A673 (cell line): ENCODE data around the gene HOXC5. TPM values are rescaled to one million over a fixed set of nuclear protein-coding genes. Genes with fewer than 3 reads are reported as not detected.
"Not testable (repeated sequence)": the region's sequence is repeated elsewhere in the genome, so short reads cannot be mapped to it uniquely, and the experiment has no call there.

Experiments used
- BruUV-seq: library from RNA; stranded (reverse); fragments of 400-500 nt; replicated peaks from 2 replicates; lab custom pipeline; 2021; lab: Mats Ljungman, UMichigan
- CTCF ChIA-PET: fragments of 300-600 bp; sonication (Branson Sonifier 250); formaldehyde crosslinking; loops from one replicate; lab custom pipeline; 2022; ENCODE audit warnings: antibody characterized with exemption; lab: Charles Lee
- POLR2A ChIA-PET: fragments of 300-600 bp; sonication (Branson Sonifier 250); formaldehyde crosslinking; loops from one replicate; lab custom pipeline; 2022; ENCODE audit warnings: antibody characterized with exemption; ENCODE audit not compliant: low non-redundant PET; lab: Charles Lee
- DNase-seq: peaks from one replicate; pipeline ENCODE4 v3.0.0-alpha.2; 2015; ENCODE audit warnings: low spot score
- H3K27ac ChIP-seq: fragments of 200-600 bp; sonication (generic); 2 replicates; pipeline ENCODE4 v1.5.1; 2016; ENCODE audit warnings: mixed run types, low read depth, mild to moderate bottlenecking, mixed read lengths, antibody characterized with exemption, low read length; ENCODE audit not compliant: poor library complexity, severe bottlenecking
- H3K27me3 ChIP-seq: fragments of 200-600 bp; sonication (generic); replicated peaks from 2 replicates; pipeline ENCODE4 v1.6.1; 2017; ENCODE audit warnings: mixed run types, low read depth, mild to moderate bottlenecking, mixed read lengths, antibody characterized with exemption, low read length; ENCODE audit not compliant: insufficient read depth, poor library complexity
- H3K36me3 ChIP-seq: fragments of 200-600 bp; sonication (generic); 2 replicates; pipeline ENCODE4 v1.6.1; 2016; ENCODE audit warnings: mixed run types, mild to moderate bottlenecking, mixed read lengths, antibody characterized with exemption, low read length; ENCODE audit not compliant: insufficient read depth, poor library complexity, severe bottlenecking
- H3K4me1 ChIP-seq: fragments of 200-600 bp; sonication (generic); 2 replicates; pipeline ENCODE4 v1.6.1; 2017; ENCODE audit warnings: mixed run types, mild to moderate bottlenecking, mixed read lengths, antibody characterized with exemption, low read length; ENCODE audit not compliant: insufficient read depth, poor library complexity, severe bottlenecking
- H3K4me3 ChIP-seq: fragments of 200-600 bp; sonication (generic); 2 replicates; pipeline ENCODE4 v1.5.1; 2016; ENCODE audit warnings: low read depth, mixed run types, mild to moderate bottlenecking, mixed read lengths, low read length; ENCODE audit not compliant: poor library complexity, severe bottlenecking
- H3K9me3 ChIP-seq: fragments of 200-600 bp; sonication (generic); 2 replicates; pipeline ENCODE4 v1.6.1; 2016; ENCODE audit warnings: mixed run types, low read depth, mild to moderate bottlenecking, mixed read lengths, antibody characterized with exemption, low read length; ENCODE audit not compliant: poor library complexity, severe bottlenecking
- EZH2 ChIP-seq: fragments of 200-600 bp; sonication (generic); IDR thresholded peaks from 2 replicates; pipeline ENCODE4 v1.6.1; 2017; ENCODE audit warnings: borderline replicate concordance, low read depth, mild to moderate bottlenecking, mixed read lengths, antibody characterized with exemption, low read length; ENCODE audit not compliant: poor library complexity, severe bottlenecking
- intact Hi-C: fragments of 100-400 bp; cut with micrococcal nuclease; formaldehyde crosslinking; loops from one replicate; pipeline ENCODE4 v1.10.0; 2022; ENCODE audit not compliant: unreplicated experiment
- total RNA-seq: library from RNA; stranded (reverse); gene quantifications from 2 replicates; pipeline ENCODE4 v1.2.3, GENCODE V29; 2021
- TF ChIP-seq, protein P1 (sequence below): fragments of 300-800, 200-600 bp; sonication (generic); conservative IDR thresholded peaks from 2 replicates; pipeline ENCODE4 v1.5.1; 2017; ENCODE audit warnings: low read depth, mild to moderate bottlenecking, antibody characterized with exemption, low read length, moderate library complexity, mixed read lengths

Gene HOXC5
- total RNA-seq, 1 experiment from 2014 or later, result 1.9 TPM

GRCh38 chr12:54040148-54040494, 7.3 kb downstream of the HOXC5 start:
- no peak overlapping the region for H3K27ac ChIP-seq
- ChIA-PET CTCF (no interaction called here), POLR2A (no interaction called here)
- no peaks in the 10 kb centered on the region for H3K9me3 ChIP-seq
- no peaks in the 10 kb centered on the region for H3K36me3 ChIP-seq
- H3K4me3 ChIP-seq, result no peak overlapping the region
- no peak for TF ChIP-seq EZH2
- TF ChIP-seq, protein P1, sequence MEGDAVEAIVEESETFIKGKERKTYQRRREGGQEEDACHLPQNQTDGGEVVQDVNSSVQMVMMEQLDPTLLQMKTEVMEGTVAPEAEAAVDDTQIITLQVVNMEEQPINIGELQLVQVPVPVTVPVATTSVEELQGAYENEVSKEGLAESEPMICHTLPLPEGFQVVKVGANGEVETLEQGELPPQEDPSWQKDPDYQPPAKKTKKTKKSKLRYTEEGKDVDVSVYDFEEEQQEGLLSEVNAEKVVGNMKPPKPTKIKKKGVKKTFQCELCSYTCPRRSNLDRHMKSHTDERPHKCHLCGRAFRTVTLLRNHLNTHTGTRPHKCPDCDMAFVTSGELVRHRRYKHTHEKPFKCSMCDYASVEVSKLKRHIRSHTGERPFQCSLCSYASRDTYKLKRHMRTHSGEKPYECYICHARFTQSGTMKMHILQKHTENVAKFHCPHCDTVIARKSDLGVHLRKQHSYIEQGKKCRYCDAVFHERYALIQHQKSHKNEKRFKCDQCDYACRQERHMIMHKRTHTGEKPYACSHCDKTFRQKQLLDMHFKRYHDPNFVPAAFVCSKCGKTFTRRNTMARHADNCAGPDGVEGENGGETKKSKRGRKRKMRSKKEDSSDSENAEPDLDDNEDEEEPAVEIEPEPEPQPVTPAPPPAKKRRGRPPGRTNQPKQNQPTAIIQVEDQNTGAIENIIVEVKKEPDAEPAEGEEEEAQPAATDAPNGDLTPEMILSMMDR, result no peak
- H3K4me1 ChIP-seq, result peaks cover 25% of the 10 kb centered on the region
- H3K27me3 ChIP-seq, result no peaks in the 10 kb centered on the region
- intact Hi-C loops, result no loop called here
- no TSS peak for BruUV-seq
- DNase-seq, result peak; percentile 40

- ChIA-PET CTCF (interaction anchor here (0.6 kb wide), 1 partner anchor 250 kb away, joined by 3 read pairs; no protein-coding TSS in a partner anchor), POLR2A (interaction anchor here (0.6 kb wide), 1 partner anchor 8 kb away, joined by 18 read pairs; the partner anchor contains the start of gene HOXC5)
- Histone ChIP-seq H3K27me3 (no peaks in the 10 kb centered on the region), H3K36me3 (no peaks in the 10 kb centered on the region), H3K4me1 (peaks cover 20% of the 10 kb centered on the region), H3K27ac (no peak overlapping the region), H3K4me3 (no peak overlapping the region), H3K9me3 (no peaks in the 10 kb centered on the region)
- DNase-seq, result no peak
- intact Hi-C loops, result no loop called here
- TF ChIP-seq, protein P1, result no peak
- TF ChIP-seq EZH2, result no peak
- BruUV-seq, result no TSS peak
These were observed 7.8 kb downstream of the HOXC5 start for GRCh38 chr12:54040648-54041047.

DNA sequence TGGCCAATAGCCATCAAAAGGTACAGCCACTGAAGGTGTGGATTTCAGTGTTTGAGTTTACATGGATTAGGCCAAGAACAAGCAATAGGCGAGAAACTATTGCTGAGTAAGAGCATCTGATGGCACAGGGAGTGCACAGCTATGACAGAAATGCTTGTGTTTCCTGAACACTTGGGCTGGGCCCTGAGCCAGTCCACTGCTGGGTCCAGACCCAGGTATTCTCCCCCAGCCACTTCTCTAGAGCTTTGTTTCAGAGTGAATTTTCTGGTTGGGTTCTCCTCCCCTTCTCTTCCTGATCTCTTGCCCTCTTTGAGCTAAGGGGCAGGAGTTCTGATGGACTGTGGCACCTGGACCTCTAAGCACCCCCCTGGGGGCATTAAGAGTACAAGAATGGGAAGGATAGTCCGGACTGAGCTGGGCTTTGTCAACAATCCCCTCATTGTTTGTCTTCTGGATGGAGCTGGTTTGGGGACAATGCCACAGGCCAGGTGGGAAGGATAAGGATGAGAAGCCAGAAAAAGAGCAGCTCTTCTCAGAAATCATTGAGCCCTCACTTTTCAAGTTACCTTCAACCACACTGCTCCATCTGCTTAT, 8.3 kb downstream of the HOXC5 start:
- no peak for DNase-seq
- Histone ChIP-seq H3K9me3 (no peaks in the 10 kb centered on the region), H3K27ac (no peak overlapping the region), H3K4me3 (no peak overlapping the region), H3K4me1 (peaks cover 14% of the 10 kb centered on the region), H3K27me3 (no peaks in the 10 kb centered on the region), H3K36me3 (no peaks in the 10 kb centered on the region)
- no peak for TF ChIP-seq EZH2
- TF ChIP-seq, protein P1, result no peak
- ChIA-PET POLR2A (interaction anchor here (0.6 kb wide), 1 partner anchor 8 kb away, joined by 18 read pairs; the partner anchor contains the start of gene HOXC5), CTCF (interaction anchor here (0.6 kb wide), 1 partner anchor 251 kb away, joined by 3 read pairs; no protein-coding TSS in a partner anchor)
- intact Hi-C loops, result no loop called here
- BruUV-seq, result no TSS peak

- H3K36me3 ChIP-seq, H3K4me3 ChIP-seq, H3K27me3 ChIP-seq, intact Hi-C loops, POLR2A ChIA-PET, BruUV-seq, H3K4me1 ChIP-seq, DNase-seq, H3K9me3 ChIP-seq, H3K27ac ChIP-seq, CTCF ChIA-PET: not testable (repeated sequence)
These were observed 9.2 kb downstream of the HOXC5 start for GRCh38 chr12:54042033-54042432.
